ENCODE measurements around the gene DNAJB4.
"Not testable (repeated sequence)": the region's sequence is repeated elsewhere in the genome, so short reads cannot be mapped to it uniquely, and the experiment has no call there.

Gene DNAJB4

GRCh38 chr1:78004719-78005447 is at the start of gene DNAJB4:
DNAJB4 (plus strand) TSS chr1:78004939; CDS start chr1:78005111, 172 bp downstream.
- DNase-seq, result peak; percentile 94

GRCh38 chr1:77955709-77956108 is 49.0 kb upstream of the DNAJB4 start:
- DNase-seq, result no peak

- DNase-seq, result no peak
Measured at GRCh38 chr1:77956464-77956863, 48.3 kb upstream of the DNAJB4 start.

- no peak for DNase-seq
Measured at GRCh38 chr1:77958391-77958790, 46.3 kb upstream of the DNAJB4 start.

- DNase-seq, result no peak
Measured at GRCh38 chr1:77958850-77959249, 45.9 kb upstream of the DNAJB4 start.

- DNase-seq, result no peak
Measured at GRCh38 chr1:77961392-77961791, 43.3 kb upstream of the DNAJB4 start.

GRCh38 chr1:77966291-77966690 is 38.4 kb upstream of the DNAJB4 start:
- no peak for DNase-seq

- no peak for DNase-seq
Measured at GRCh38 chr1:77970192-77970591, 34.5 kb upstream of the DNAJB4 start.

GRCh38 chr1:77972080-77972479 is 32.7 kb upstream of the DNAJB4 start:
- DNase-seq, result no peak

GRCh38 chr1:77975386-77975785 is 29.4 kb upstream of the DNAJB4 start:
- DNase-seq, result peak; percentile 50

GRCh38 chr1:77975907-77976306 is 28.8 kb upstream of the DNAJB4 start:
- no peak for DNase-seq

- no peak for DNase-seq
Measured at GRCh38 chr1:77976433-77977076, 28.2 kb upstream of the DNAJB4 start.

GRCh38 chr1:77977989-77978292 is 26.8 kb upstream of the DNAJB4 start:
- DNase-seq, result no peak

- DNase-seq, result peak; percentile 96
Measured at GRCh38 chr1:77978293-77978968, 26.3 kb upstream of the DNAJB4 start.

- DNase-seq, result peak; percentile 98
Measured at GRCh38 chr1:77978969-77979876, 25.5 kb upstream of the DNAJB4 start, which contains the start of gene FUBP1. FUBP1 (minus strand) TSS chr1:77979072; CDS start chr1:77979004, 68 bp downstream.

- DNase-seq, result not testable (repeated sequence)
Measured at GRCh38 chr1:77983352-77983996, 21.3 kb upstream of the DNAJB4 start.

- DNase-seq, result no peak
Measured at GRCh38 chr1:77983997-77984355, 20.8 kb upstream of the DNAJB4 start.

- no peak for DNase-seq
Measured at GRCh38 chr1:77984629-77985028, 20.1 kb upstream of the DNAJB4 start.

- DNase-seq, result no peak
Measured at GRCh38 chr1:77986810-77987209, 17.9 kb upstream of the DNAJB4 start.

GRCh38 chr1:77987919-77988318 is 16.8 kb upstream of the DNAJB4 start:
- no peak for DNase-seq

- DNase-seq, result no peak
Measured at GRCh38 chr1:77989744-77990143, 15.0 kb upstream of the DNAJB4 start.

GRCh38 chr1:77990629-77991204 is 14.0 kb upstream of the DNAJB4 start:
- no peak for DNase-seq

Measured in activated CD4-positive, alpha-beta T cell treated with anti-CD3 and anti-CD28 coated beads, Interleukin-2, amount 50 U/mL, for 16 hours (primary cell).